Left forelimb (tissue), 1 donor: ENCODE data around the gene STAB2.
A peak's percentile ranks its signal among the peaks of the same experiment; 100 is the strongest.

Experiments used
- DNase-seq: peaks from one replicate; pipeline ENCODE4 v3.0.0-alpha.2; 2018; ENCODE audit warnings: low spot score

STAB2 gene

DNA sequence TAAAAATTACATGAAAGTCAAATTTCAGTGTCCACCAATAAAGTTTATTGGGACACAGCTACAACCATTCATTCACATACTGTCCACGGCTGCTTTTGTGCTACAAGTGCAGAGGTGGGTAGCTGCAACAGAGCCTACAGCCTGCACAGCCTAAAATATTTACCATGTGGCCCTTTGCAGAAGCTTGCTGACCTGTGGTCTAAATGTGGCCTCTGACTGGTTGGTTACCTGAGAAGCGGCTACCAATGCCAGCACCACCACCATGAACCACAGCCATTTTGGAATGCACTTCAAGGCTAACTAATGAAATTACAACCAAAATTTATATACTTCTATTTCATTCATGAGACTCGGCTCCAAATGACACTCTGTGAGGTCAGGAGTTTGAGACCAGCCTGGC, 195.3 kb downstream of the STAB2 start:
- no peak for DNase-seq

- no peak for DNase-seq
Observed at GRCh38 chr12:103783744-103784664, 196.9 kb downstream of the STAB2 start.

DNA sequence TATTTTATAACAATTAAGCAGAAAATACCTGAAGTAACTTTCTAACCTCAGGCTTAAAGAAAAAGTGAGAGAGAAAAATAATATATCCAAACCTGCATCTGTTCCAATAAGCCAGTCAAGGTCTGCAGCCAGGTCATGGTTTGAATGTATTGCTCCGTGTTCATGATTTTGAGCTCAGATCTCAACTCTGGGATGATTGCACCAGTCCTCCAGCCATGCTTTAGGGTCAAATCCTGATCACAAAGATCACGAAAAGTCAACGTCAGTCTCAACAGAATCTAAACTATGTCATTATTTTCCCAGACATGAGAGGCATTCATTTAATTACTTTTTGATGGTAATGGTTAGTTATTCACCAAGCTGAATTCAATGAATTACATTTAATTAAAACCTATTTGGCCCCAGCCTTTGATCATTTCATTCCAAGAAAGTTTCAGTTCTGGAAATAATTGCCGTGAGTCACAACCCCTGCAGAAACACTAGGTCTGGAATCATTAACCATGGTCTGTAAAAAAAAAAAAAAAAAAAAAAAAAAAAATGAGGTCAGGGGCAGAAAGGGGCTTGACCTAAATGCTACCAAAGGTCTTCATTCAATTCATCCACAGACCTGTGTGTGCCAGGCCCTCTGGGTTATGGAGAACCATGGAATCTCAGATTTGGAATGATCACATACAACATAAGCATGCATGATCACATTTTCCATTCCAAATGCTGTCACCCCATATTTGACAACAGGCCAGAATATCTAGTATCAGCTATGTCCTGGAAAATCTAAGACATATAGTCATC, 198.4 kb downstream of the STAB2 start:
- no peak for DNase-seq

- no peak for DNase-seq
Observed at GRCh38 chr12:103786201-103786600, 199.1 kb downstream of the STAB2 start.

DNA sequence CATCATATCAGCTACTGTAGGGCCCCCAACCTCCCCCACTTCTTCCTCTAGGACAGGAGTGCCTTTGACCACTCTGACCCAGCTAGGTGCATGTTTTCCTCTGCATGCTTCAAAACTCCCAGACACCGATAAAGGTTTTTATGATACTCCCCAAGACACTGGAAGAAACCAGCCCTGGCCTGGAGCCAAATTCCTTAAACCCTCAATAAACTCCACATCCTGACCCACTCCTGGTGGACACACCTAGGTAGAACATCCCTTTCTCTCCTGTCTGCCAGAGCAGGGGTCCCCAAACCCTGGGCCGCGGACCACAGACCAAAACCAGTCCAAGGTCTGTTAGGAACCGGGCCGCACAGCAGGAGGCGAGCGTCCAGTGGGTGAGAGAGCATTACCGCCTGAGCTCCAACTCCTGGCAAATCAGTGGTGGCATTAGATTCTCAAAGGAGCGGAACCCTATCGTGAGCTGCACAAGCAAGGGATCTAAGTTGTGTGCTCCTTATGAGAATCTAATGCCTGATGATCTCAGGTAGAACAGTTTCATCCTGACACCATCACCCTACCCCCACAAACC, 204.4 kb downstream of the STAB2 start:
- no peak for DNase-seq

GRCh38 chr12:103793046-103793445, 206.0 kb downstream of the STAB2 start:
- DNase-seq = no peak

GRCh38 chr12:103793512-103794045, 206.5 kb downstream of the STAB2 start:
- no peak for DNase-seq

DNA sequence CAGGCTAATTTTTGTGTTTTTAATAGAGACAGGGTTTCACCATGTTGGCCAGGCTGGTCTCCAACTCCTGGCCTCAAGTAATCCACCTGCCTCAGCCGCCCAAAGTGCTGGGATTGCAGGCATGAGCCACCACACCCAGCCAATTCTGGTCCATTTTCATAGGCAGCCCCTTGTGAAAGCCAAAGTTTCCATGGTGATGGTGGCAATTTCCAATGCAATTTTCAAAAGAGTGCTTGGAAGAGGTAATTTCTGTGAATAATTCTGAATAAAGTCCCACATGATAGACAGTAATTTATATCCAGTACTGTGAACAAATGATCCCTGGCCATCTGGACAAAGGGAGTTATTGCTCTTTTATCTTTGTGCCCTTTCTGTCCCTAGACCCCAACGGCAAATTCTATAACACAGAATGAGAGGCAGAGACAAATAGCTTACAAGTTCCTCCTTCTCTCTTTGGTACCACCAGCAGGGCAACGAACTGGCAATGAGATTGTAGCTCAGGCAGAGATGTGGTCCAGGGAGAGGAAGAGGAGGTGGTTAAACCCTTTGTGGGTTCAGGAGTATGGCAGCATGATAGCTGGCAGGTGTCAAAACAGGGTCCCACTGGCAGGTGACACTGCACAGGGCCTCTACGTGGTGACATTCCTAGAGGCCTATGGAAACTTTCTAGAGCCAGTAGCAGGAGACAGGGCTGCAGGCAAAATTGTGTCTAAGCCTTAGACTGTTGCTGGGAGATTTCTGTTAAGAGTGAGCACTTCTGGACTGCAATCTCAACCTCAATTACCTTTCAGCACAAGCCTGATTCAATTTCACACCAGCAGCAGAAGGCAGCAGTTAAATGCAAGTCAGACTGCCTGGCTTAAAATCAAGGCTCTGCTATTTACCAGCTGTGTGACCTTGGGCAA, 207.5 kb downstream of the STAB2 start:
- DNase-seq = no peak

DNA sequence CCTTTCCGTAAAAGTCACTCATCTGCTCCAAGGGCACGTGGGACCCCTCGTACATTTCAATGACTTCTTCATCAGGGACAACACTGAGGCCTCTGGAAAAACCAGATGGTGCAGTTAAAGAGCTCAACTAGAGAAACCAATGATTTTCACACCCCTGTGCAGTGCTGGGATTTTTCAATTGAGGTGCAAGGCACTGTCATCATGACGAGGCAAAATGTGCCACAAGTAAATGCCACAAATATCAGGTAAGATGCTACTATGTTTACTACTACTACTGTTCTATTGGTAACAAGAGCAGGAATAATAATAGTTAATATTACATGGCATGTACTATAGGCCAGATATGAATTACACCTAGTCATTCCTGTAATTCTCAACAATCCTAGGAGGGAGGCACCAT, 211.5 kb downstream of the STAB2 start:
- DNase-seq = no peak

GRCh38 chr12:103799504-103799856, 212.4 kb downstream of the STAB2 start:
- no peak for DNase-seq

- DNase-seq = peak; percentile 69
Observed at GRCh38 chr12:103799857-103800771, 213.0 kb downstream of the STAB2 start.

GRCh38 chr12:103801709-103802585, 214.9 kb downstream of the STAB2 start:
- DNase-seq = no peak

GRCh38 chr12:103802586-103802886, 215.5 kb downstream of the STAB2 start:
- no peak for DNase-seq

DNA sequence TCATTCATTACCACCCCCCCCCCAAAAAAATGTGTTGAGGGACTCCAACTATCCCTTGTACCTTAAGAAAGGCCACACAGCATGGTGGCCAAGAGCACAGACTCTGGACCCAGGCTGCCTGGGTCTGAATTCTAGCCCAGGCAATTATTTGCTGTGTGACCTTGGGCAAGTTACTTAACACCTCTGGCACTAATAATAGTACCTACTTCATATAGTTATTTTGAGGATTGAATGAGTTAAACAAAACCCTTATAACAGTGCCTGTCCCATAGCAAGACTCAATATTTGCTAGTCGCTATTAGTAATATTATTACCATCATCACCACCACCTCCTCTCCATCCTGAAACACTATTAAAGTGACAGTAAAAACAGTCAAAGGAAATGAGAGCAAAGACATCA, 216.8 kb downstream of the STAB2 start:
- no peak for DNase-seq

GRCh38 chr12:103805655-103806360, 218.7 kb downstream of the STAB2 start:
- DNase-seq = no peak

- DNase-seq = no peak
Observed at GRCh38 chr12:103806803-103807202, 219.7 kb downstream of the STAB2 start.

- DNase-seq = no peak
Observed at GRCh38 chr12:103807561-103808238, 220.6 kb downstream of the STAB2 start.

GRCh38 chr12:103808239-103808880, 221.3 kb downstream of the STAB2 start:
- no peak for DNase-seq
